Vagina (tissue), 2 donors: ENCODE measurements around the gene NANS. TPM values are rescaled to one million over a fixed set of nuclear protein-coding genes. Genes with fewer than 3 reads are reported as not detected.
"Not testable (repeated sequence)": the region's sequence is repeated elsewhere in the genome, so short reads cannot be mapped to it uniquely, and the experiment has no call there.

Source experiments
- DNase-seq, 2 donors: peaks; one replicate each; pipeline ENCODE4 v3.0.0-alpha.2; 2017; ENCODE audit errors: extremely low spot score in 2 of 2
- H3K27ac ChIP-seq: fragments of 200-600 bp; sonication (generic); one replicate; pipeline ENCODE4 v1.5.1; 2019
- H3K27me3 ChIP-seq: fragments of 200-600 bp; sonication (generic); one replicate; pipeline ENCODE4 v1.5.1; 2019
- H3K36me3 ChIP-seq, 2 donors: fragments of 200-600 bp; sonication (generic); one replicate each; pipeline ENCODE4 v1.5.1; 2017 to 2019
- H3K4me1 ChIP-seq: fragments of 200-600 bp; sonication (generic); one replicate; pipeline ENCODE4 v1.5.1; 2019
- H3K4me3 ChIP-seq, 2 donors: fragments of 200-600 bp; sonication (generic); 1 replicate in 1 of 2; 2 replicates in 1 of 2; pipeline ENCODE4 v1.5.1; 2016 to 2019
- H3K9me3 ChIP-seq: fragments of 200-600 bp; sonication (generic); one replicate; pipeline ENCODE4 v1.5.1; 2019
- CTCF ChIP-seq, 3 experiments: fragments of 450-650 bp in 2 of 3; fragments of 200-600 bp in 1 of 3; sonication (generic) in 1 of 3; IDR thresholded peaks; one replicate each; pipeline ENCODE4 v1.5.1; 2017 to 2019; ENCODE audit warnings: antibody characterized with exemption in 3 of 3, mild to moderate bottlenecking in 2 of 3, moderate library complexity in 2 of 3
- POLR2A ChIP-seq, 2 donors: fragments of 450-650 bp; IDR thresholded peaks; one replicate each; pipeline ENCODE4 v1.6.1; 2017; ENCODE audit warnings: antibody characterized with exemption in 2 of 2, mild to moderate bottlenecking in 2 of 2, moderate library complexity in 2 of 2
- POLR2AphosphoS5 ChIP-seq, 2 donors: sonication (generic); formaldehyde crosslinking; IDR thresholded peaks; one replicate each; pipeline ENCODE4 v1.9.0; 2017; ENCODE audit warnings: antibody characterized with exemption in 2 of 2, mild to moderate bottlenecking in 2 of 2, low read depth in 1 of 2; ENCODE audit not compliant: insufficient read depth in 1 of 2
- intact Hi-C: fragments of 100-400 bp; cut with DNase I; formaldehyde crosslinking; loops from one replicate; pipeline ENCODE4 v1.15.1; 2023
- total RNA-seq: library from RNA; depleted of rRNA; stranded (reverse); fragments of >200 nt; gene quantifications from one replicate; pipeline ENCODE4 v1.2.3, GENCODE V29; 2016

Gene NANS
- total RNA-seq, 1 donor from 2014 or later: 41.7 TPM

DNA sequence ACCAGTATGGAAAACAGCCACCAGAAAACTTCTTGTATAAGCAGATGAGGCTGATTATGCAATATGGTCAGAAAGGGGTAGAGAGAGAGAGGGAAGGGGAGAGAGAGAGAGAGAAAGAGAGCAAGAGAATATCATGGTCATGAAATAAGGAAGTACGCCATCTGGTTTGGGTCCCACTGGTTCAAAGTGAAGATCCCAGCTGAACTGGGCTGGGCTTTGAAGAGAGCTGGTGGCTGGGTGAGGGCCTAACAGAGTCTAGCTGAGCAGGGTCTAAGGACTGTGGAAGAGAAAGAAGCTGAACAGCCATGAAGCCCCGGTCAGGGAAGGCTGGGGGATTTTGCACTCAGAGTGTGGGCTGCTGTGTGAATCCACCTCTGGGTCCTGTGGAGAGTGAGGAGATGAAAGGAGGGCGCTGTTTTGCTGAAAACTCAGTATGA lies 47.9 kb downstream of the NANS start:
- Histone ChIP-seq H3K9me3 (no peaks in the 10 kb centered on the region), H3K27ac (no peak overlapping the region), H3K4me1 (no peaks in the 10 kb centered on the region), H3K36me3 (no peaks in the 10 kb centered on the region), H3K4me3 (no peak overlapping the region), H3K27me3 (no peaks in the 10 kb centered on the region)
- intact Hi-C loops: no loop called here
- TF ChIP-seq POLR2A (IDR thresholded peaks at IDR 0.05) (no peak), POLR2AphosphoS5 (IDR thresholded peaks at IDR 0.05; ENCODE audit: insufficient read depth in 1 of 2, low read depth in 1 of 2) (no peak), CTCF (IDR thresholded peaks at IDR 0.05) (no peak)
- DNase-seq: no peak

- H3K27me3 ChIP-seq: no peaks in the 10 kb centered on the region
- H3K4me3 ChIP-seq: no peak overlapping the region
- DNase-seq: no peak
- no peak overlapping the region for H3K27ac ChIP-seq
- no peaks in the 10 kb centered on the region for H3K9me3 ChIP-seq
- TF ChIP-seq POLR2AphosphoS5 (IDR thresholded peaks at IDR 0.05; ENCODE audit: insufficient read depth in 1 of 2, low read depth in 1 of 2) (no peak), CTCF (IDR thresholded peaks at IDR 0.05) (no peak), POLR2A (IDR thresholded peaks at IDR 0.05) (no peak)
- H3K36me3 ChIP-seq: no peaks in the 10 kb centered on the region
- intact Hi-C loops: no loop called here
- no peaks in the 10 kb centered on the region for H3K4me1 ChIP-seq
These were observed 48.5 kb downstream of the NANS start for GRCh38 chr9:98105006-98105405.

DNA sequence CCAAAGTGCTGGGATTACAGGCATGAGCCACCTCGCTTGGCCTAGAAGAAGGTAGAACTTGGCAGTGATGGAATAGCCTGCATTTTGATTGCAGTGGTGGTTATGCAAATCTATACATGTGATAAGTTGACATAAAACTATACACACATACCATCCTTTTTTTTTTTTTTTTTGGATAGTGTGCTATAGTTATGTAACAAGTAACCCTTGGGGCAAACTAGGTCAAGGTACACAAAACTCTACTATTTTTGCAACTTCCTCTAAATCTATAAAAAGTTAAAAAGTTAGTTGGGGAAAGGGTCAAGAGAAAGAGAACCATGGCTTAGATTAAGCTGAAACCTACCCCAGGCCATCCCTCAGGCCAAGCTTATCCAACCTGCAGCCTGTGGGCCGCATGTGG lies 51.4 kb downstream of the NANS start:
- Histone ChIP-seq H3K27ac (no peak overlapping the region), H3K36me3 (no peaks in the 10 kb centered on the region), H3K4me1 (no peaks in the 10 kb centered on the region), H3K4me3 (no peak overlapping the region), H3K27me3 (no peaks in the 10 kb centered on the region), H3K9me3 (no peaks in the 10 kb centered on the region)
- TF ChIP-seq POLR2AphosphoS5 (IDR thresholded peaks at IDR 0.05; ENCODE audit: insufficient read depth in 1 of 2, low read depth in 1 of 2) (no peak), CTCF (IDR thresholded peaks at IDR 0.05) (no peak), POLR2A (IDR thresholded peaks at IDR 0.05) (no peak)
- no peak for DNase-seq
- intact Hi-C loops: no loop called here

GRCh38 chr9:98108531-98109031 lies 52.0 kb downstream of the NANS start:
- intact Hi-C loops: no loop called here
- Histone ChIP-seq H3K4me1 (no peaks in the 10 kb centered on the region), H3K36me3 (no peaks in the 10 kb centered on the region), H3K27me3 (no peaks in the 10 kb centered on the region), H3K4me3 (no peak overlapping the region), H3K27ac (no peak overlapping the region), H3K9me3 (no peaks in the 10 kb centered on the region)
- no peak for TF ChIP-seq POLR2A (IDR thresholded peaks at IDR 0.05)
- TF ChIP-seq CTCF (IDR thresholded peaks at IDR 0.05): no peak
- TF ChIP-seq POLR2AphosphoS5 (IDR thresholded peaks at IDR 0.05; ENCODE audit: insufficient read depth in 1 of 2, low read depth in 1 of 2): no peak
- no peak for DNase-seq

DNA sequence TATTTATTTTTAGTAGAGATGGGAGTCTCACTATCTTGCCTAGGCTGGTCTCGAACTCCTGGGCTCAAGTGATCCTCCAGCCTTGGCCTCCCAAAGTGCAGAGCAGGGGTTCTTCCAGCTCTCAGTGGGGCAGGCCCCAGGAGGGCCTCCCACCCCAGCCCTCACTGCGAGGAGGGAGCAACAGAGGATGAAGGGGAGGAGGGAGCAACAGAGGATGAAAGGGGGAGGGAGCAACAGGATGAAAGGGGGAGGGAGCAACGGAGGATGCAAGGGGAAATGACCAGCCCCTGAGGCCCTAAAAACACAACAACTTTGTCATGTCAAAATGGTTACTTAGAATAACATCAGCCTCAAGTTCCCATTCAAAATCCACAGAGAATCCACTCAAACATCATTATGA lies 52.5 kb downstream of the NANS start:
- Histone ChIP-seq H3K36me3 (no peaks in the 10 kb centered on the region), H3K4me1 (no peaks in the 10 kb centered on the region), H3K27me3 (no peaks in the 10 kb centered on the region), H3K4me3 (no peak overlapping the region), H3K9me3 (no peaks in the 10 kb centered on the region), H3K27ac (no peak overlapping the region)
- intact Hi-C loops: no loop called here
- DNase-seq: no peak
- TF ChIP-seq POLR2AphosphoS5 (IDR thresholded peaks at IDR 0.05; ENCODE audit: insufficient read depth in 1 of 2, low read depth in 1 of 2): no peak
- no peak for TF ChIP-seq CTCF (IDR thresholded peaks at IDR 0.05)
- no peak for TF ChIP-seq POLR2A (IDR thresholded peaks at IDR 0.05)

- intact Hi-C loops, DNase-seq, H3K4me3 ChIP-seq, H3K27ac ChIP-seq, H3K27me3 ChIP-seq, H3K9me3 ChIP-seq, H3K36me3 ChIP-seq: not testable (repeated sequence)
- H3K4me1 ChIP-seq: peaks cover 18% of the 10 kb centered on the region
These were observed 60.6 kb downstream of the NANS start for GRCh38 chr9:98117097-98117496.
